Measurements from ENCODE around the gene SPRYD3.
"Not testable (repeated sequence)": the region's sequence is repeated elsewhere in the genome, so short reads cannot be mapped to it uniquely, and the experiment has no call there.

Gene SPRYD3, protein sequence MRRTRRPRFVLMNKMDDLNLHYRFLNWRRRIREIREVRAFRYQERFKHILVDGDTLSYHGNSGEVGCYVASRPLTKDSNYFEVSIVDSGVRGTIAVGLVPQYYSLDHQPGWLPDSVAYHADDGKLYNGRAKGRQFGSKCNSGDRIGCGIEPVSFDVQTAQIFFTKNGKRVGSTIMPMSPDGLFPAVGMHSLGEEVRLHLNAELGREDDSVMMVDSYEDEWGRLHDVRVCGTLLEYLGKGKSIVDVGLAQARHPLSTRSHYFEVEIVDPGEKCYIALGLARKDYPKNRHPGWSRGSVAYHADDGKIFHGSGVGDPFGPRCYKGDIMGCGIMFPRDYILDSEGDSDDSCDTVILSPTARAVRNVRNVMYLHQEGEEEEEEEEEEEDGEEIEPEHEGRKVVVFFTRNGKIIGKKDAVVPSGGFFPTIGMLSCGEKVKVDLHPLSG

DNA sequence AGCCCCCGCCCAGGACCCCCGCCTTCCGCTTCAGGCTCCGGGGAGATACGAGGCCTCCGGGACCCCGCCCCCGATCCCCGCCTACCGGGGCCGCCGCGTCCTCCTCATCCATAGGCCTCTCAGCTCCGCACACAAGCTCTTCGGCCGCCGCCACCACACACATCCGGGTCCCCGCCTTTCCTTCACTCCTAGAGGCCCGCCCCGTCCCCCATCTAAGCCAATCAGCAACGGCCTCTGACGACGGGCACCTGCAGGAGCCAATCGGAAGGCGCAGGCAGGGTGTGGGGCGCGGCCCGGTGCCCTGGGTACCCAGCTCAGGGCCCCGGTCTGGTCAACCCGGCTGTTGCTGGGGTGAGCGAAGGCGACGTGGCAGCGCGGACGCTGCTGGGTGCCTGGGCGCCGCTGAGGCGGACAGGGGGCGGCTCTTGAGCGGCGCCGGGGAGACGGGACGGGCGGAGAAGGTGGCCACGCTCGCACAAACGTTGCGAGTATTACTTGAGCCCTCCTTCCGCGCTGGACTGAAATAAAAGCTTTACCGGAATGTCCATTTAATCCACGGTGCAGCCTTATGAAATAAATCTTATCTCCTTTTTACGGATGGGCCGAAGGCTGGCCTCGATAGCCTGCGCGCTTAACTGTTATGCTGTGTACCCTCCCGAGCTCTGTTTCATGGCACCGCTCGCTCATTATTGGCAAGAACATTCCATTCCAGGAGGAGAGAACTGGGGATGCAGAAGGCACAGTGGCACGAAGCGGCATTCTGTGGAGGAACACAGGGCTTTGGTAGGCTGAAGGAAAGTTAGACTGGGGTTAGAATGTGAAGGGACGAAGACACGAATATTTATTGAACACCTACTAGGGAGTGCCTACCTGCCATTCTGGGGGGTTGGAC, at the start of gene SPRYD3:
Gene SPRYD3 (minus strand): TSS at position 165 of the 892 bp plus-strand sequence. CDS start 57 bp downstream, at position 108.
- peak; percentile 93 for DNase-seq

- no peak for DNase-seq
Measured at GRCh38 chr12:53127169-53127568, 48.0 kb upstream of the SPRYD3 start.

DNA sequence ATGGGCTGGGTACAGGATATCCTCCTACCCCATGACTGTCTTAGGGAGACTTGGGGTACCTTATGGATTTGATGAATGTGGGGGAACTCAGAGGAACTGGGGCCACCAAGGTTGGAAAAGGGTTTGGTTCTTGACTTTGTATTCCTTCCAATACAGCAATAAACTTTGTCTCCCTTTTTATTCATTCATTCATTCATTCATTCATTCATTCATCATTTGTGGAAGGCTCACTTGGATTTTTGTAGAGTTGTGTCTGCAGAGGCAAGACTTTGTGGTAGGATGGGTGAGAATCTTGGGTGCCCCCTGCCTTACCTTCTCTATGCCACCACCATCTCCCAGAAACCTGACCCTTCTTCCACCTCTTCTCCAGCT, 45.1 kb upstream of the SPRYD3 start:
- no peak for DNase-seq

DNA sequence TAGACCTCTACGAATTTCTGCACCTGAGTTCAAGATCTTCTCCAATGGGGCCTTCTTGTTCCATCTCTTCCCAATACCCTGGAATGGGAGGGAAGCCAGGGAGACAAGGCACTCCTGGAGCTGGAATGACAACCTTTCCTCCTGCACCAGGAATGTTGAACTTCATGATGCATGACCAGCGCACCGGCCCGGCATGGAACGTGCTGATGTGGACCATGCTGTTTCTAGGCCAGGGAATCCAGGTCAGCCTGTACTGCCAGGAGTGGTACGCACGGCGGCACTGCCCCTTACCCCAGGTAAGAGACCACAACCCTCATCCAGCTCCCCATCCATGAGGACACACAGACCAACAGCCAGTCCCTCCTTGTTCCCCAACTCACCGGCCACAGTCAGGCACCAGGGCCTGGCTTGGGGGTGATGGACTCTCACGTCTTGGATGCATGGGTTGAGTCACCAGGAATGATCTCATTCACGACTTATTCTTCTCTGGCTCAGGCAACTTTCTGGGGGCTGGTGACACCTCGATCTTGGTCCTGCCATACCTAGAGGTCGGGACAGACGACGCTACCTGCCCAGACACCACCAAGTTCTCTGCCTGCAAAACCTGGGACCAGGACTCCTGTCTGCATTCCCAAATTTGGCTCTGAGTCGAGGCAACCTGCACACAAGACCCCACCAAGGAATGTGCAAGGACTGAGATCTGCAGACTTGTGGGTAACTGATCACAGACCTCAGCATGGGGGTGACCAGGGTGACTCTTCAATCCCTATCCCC, 44.6 kb upstream of the SPRYD3 start:
- no peak for DNase-seq

- no peak for DNase-seq
Measured at GRCh38 chr12:53122961-53123468, 43.8 kb upstream of the SPRYD3 start.

DNA sequence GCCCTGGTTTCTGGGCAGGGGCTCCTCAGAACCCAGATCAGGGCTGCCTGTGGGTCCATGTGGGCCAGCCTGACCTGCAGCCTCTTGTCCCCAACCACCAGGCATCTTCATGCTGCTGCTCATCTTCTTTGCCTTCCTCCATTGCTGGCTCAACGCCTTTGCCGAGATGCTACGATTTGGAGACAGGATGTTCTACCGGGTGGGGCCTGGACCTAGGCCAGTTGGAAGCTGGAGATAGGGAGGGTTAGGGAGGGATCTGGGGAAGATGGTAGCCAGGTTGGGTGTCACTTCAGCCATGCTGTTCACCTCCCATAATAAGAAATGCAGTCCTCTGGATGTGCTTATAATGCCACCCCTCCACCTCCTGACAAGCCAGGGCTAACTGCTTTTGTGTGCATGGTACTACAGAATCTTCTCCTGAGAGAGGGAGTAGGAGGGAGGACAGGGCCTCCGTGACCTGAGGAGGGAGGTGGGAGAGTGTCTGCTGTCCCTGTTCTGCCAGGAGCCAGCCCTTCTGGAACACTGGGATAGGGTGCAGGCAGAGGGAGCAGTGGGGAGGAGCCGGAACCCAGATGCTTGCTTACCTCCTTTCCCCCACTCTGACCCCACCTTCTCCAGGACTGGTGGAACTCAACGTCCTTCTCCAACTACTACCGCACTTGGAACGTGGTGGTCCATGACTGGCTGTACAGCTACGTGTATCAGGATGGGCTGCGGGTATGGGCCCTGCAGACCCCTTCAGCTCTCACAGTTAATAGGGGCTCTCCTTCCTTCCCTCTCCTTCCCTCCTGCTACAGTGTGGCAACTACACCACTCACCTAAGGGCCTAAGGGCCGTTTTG, 41.7 kb upstream of the SPRYD3 start:
- no peak for DNase-seq

DNA sequence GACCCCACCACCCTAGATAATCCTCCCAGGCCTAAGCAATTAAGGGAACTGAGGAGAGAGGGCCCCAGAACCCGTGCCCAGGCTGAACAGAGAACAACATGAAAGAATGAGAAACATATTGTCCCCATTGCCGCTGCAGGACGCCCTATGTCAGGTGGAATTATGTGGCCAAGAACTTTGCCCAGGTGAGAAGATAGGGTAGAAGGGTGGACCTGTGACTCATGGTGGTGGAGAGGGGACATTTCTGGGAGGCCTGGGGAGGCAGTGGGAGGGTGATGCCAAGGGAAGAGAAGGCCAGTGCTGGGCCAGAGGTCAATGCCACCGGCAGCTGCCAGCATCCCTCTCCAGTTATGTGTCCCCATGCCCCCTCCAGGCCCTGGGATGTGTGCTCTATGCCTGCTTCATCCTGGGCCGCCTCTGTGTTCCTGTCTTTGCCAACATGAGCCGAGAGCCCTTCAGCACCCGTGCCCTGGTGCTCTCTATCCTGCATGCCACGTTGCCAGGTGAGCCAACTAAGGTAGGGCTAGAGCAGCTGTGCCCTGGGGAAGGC, 39.6 kb upstream of the SPRYD3 start:
- DNase-seq, result no peak

GRCh38 chr12:53115891-53116648, 36.9 kb upstream of the SPRYD3 start:
- no peak for DNase-seq

DNA sequence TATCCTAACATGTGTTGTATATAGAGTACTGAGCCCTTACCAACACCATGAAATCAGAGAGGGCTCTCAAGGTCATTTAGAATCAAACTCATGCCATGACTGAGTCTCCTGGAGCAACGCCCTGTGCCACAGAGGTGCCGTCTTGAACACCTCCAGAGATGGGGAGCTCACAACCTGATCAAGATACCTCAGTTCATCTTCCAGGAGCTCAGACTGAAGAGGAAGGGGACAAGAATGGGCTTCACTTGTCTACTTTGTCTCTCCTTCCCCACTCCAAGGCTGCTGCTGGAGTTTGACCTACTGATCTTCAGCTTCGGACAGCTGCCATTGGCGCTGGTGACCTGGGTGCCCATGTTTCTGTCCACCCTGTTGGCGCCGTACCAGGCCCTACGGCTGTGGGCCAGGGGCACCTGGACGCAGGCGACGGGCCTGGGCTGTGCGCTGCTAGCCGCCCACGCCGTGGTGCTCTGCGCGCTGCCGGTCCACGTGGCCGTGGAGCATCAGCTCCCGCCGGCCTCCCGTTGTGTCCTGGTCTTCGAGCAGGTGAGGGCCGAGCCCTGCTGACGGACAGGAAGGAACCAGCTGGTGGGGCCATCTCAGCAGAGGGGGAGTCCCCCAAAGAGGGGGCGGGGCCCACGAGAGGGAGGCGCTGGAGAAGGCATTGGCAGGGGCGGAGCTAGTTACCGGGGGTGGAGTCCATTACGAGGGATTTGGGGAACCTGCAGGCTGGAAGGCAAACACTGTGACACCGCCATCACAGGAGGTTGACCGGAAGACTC, 36.1 kb upstream of the SPRYD3 start:
- DNase-seq, result no peak

- no peak for DNase-seq
Measured at GRCh38 chr12:53113951-53114350, 34.8 kb upstream of the SPRYD3 start.

DNA sequence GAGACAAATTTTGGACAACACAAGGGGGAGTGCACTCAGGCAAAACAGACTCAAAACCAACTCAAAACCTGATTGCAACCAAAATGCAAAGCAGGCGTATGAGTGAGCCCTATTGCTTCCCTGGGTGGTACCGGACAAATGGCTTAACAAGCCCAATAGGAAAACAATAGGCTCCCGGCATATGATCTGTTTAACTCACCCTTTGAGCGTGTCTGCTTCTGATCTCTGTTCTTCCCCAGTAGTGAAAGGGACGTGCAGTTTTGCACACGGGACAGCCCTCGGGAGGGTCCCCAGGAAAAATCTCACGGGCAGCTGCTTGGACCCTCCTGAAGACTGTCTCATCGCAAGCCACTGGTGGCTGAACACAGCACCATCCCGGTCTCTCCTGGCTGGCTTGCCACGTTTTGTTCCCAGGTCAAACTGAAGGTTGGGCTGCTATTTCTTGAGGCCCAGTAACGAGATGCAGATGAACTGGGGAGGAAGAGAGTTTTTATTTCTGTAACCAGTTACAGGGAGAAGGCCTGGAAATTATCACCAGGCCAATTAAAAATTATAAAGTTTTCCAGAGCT, 34.0 kb upstream of the SPRYD3 start:
- no peak for DNase-seq

- DNase-seq, result not testable (repeated sequence)
Measured at GRCh38 chr12:53112431-53112830, 33.2 kb upstream of the SPRYD3 start.

- DNase-seq, result no peak
Measured at GRCh38 chr12:53107122-53107521, 27.9 kb upstream of the SPRYD3 start.

GRCh38 chr12:53105712-53106439, 26.7 kb upstream of the SPRYD3 start:
- DNase-seq, result no peak

DNA sequence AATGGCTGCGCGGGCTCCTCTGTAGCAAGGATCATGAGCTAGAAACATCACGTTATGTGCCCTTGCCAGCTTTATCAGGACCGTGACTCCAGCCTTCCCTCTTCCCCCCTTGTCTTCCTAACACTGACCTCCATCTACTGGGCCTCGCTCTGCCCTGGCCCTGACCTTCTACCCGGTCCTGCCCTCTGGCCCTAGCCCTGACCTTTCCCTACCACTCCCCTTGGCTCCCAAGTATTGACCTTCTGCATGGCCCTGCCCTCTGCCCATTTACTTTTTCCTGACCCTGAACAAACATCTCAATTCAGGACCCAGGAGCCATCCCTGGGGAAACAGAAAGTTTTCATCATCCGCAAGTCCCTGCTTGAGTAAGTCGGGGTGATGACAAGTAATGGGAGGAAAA, 26.1 kb upstream of the SPRYD3 start:
- no peak for DNase-seq

- no peak for DNase-seq
Measured at GRCh38 chr12:53103860-53104305, 24.7 kb upstream of the SPRYD3 start.

- no peak for DNase-seq
Measured at GRCh38 chr12:53102883-53103807, 24.0 kb upstream of the SPRYD3 start, which contains the start of gene SOAT2. Gene SOAT2 (plus strand): TSS chr12:53103486. CDS start chr12:53103578, 92 bp downstream.

Data from NCI-H748 treated with DMSO at 0.1 percent for 48 hours (cell line).